ENCODE measurements around the gene COL25A1. TPM values are rescaled to one million over a fixed set of nuclear protein-coding genes. Genes with fewer than 3 reads are reported as not detected.

The COL25A1 gene
- polyA plus RNA-seq, 2 of the 4 experiments (the other 2 are of a cell fraction): not detected

DNA sequence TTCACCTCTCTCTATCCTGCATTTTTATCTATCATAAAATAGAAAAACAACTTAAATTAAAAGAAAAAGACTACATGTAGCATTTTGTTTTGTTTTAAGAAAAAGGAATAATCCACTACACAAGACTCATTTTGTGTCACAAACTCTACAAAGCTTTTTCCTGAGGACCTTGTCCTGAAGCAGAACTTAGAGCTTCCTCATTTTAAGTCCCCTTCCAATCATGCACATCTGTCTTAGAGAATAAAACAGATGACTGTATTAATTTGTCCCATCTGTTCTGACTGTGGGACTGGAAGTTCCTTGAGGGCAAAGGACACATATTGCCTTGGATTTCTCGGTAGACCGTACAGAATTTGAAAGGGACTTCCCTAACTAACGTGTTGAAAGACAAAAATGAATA, 218.5 kb downstream of the COL25A1 start:
- no peak for FAIRE-seq

DNA sequence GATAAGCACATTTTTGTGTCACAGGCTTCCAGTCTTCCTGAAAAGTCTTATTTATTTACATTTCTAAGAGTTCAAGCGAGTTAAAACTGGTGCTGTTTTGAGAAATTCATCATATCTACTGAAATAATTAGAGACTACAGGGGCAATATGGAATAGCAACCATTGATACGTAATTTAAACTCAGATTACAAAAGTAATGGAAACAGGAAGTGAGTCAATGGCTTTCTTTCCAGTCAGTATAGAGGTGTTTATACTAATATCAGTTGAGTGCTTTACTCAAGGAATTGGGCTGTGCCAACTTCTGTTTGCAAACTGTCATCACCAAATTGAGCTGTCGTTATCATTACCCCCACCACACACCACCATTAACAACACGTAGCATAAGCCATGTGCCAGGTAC, 222.7 kb downstream of the COL25A1 start:
- Histone ChIP-seq H3K4me1 (no peaks in the 10 kb centered on the region), H3K9me3 (no peaks in the 10 kb centered on the region), H3K27ac (no peak overlapping the region), H3K4me2 (no peak overlapping the region), H3K4me3 (no peak overlapping the region)
- ChIA-PET POLR2A (no interaction called here), CTCF (no interaction called here)
- FAIRE-seq: no peak
- no peak for ATAC-seq
- WGBS (ENCODE audit: missing lambda C conversion rate): 0% methylated on average over 4 of the region's 4 CpGs
- no peak for TF ChIP-seq CHD4 (IDR thresholded peaks at IDR 0.05; ENCODE audit: borderline replicate concordance)
- no peak for TF ChIP-seq SREBF2 (IDR thresholded peaks at IDR 0.05)
- no peak for TF ChIP-seq POLR2AphosphoS2 (conservative IDR thresholded peaks at IDR 0.05; ENCODE audit: low read length)
- TF ChIP-seq MAFK (IDR thresholded peaks at IDR 0.05; ENCODE audit: partially characterized antibody): no peak
- TF ChIP-seq HES2 (IDR thresholded peaks at IDR 0.05): no peak
- TF ChIP-seq, protein P1, sequence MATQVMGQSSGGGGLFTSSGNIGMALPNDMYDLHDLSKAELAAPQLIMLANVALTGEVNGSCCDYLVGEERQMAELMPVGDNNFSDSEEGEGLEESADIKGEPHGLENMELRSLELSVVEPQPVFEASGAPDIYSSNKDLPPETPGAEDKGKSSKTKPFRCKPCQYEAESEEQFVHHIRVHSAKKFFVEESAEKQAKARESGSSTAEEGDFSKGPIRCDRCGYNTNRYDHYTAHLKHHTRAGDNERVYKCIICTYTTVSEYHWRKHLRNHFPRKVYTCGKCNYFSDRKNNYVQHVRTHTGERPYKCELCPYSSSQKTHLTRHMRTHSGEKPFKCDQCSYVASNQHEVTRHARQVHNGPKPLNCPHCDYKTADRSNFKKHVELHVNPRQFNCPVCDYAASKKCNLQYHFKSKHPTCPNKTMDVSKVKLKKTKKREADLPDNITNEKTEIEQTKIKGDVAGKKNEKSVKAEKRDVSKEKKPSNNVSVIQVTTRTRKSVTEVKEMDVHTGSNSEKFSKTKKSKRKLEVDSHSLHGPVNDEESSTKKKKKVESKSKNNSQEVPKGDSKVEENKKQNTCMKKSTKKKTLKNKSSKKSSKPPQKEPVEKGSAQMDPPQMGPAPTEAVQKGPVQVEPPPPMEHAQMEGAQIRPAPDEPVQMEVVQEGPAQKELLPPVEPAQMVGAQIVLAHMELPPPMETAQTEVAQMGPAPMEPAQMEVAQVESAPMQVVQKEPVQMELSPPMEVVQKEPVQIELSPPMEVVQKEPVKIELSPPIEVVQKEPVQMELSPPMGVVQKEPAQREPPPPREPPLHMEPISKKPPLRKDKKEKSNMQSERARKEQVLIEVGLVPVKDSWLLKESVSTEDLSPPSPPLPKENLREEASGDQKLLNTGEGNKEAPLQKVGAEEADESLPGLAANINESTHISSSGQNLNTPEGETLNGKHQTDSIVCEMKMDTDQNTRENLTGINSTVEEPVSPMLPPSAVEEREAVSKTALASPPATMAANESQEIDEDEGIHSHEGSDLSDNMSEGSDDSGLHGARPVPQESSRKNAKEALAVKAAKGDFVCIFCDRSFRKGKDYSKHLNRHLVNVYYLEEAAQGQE (IDR thresholded peaks at IDR 0.05): no peak
- no peak for TF ChIP-seq BHLHE40 (IDR thresholded peaks at IDR 0.05; ENCODE audit: low read depth, low read length)
- no peak for TF ChIP-seq KDM5A (IDR thresholded peaks at IDR 0.05)
- TF ChIP-seq CBX8 (IDR thresholded peaks at IDR 0.05): no peak
- DNase-seq (ENCODE audit: low read depth in 1 of 2, low spot score in 1 of 2): no peak

More for the DNA sequence above, 218.5 kb downstream of the COL25A1 start:
- ATAC-seq (no peak), DNase-seq (ENCODE audit: low read depth in 1 of 2, low spot score in 1 of 2) (no peak)
- H3K27ac ChIP-seq: no peak overlapping the region
- WGBS (ENCODE audit: missing lambda C conversion rate): 21% methylated on average over 3 of the region's 3 CpGs
- TF ChIP-seq TFCP2L1 (CRISPR knock-in tag; IDR thresholded peaks at IDR 0.05) (no peak), CBX2 (IDR thresholded peaks at IDR 0.05; ENCODE audit: borderline replicate concordance, low read depth) (no peak), KDM5A (IDR thresholded peaks at IDR 0.05) (no peak), FOSL2 (IDR thresholded peaks at IDR 0.05) (no peak), FOSL2 (CRISPR knock-in tag; IDR thresholded peaks at IDR 0.05) (no peak), MAZ (IDR thresholded peaks at IDR 0.05; ENCODE audit: borderline replicate concordance, low read depth, low read length) (no peak), PBX3 (IDR thresholded peaks at IDR 0.05) (no peak), CTCF (IDR thresholded peaks at IDR 0.05) (no peak), JUNB (IDR thresholded peaks at IDR 0.05) (no peak), ZFP36 (IDR thresholded peaks at IDR 0.05; ENCODE audit: borderline replicate concordance, partially characterized antibody) (no peak), MYC (IDR thresholded peaks at IDR 0.05; ENCODE audit: borderline replicate concordance, low read length) (no peak), CBX8 (IDR thresholded peaks at IDR 0.05) (no peak), ZNF302 (CRISPR knock-in tag; IDR thresholded peaks at IDR 0.05) (no peak), JUN (IDR thresholded peaks at IDR 0.05) (no peak), EHF (CRISPR knock-in tag; IDR thresholded peaks at IDR 0.05) (no peak), FOSB (CRISPR knock-in tag; IDR thresholded peaks at IDR 0.05) (no peak), HDAC2 (IDR thresholded peaks at IDR 0.05) (no peak)
- no peak overlapping the region for H3K4me2 ChIP-seq
- POLR2A ChIA-PET: no interaction called here
- no peak overlapping the region for H3K4me3 ChIP-seq
- CTCF ChIA-PET: no interaction called here
- H3K4me1 ChIP-seq: no peaks in the 10 kb centered on the region
- no peaks in the 10 kb centered on the region for H3K9me3 ChIP-seq
